Adrenal gland (tissue), 5 donors: ENCODE measurements around the gene XPR1.
"Not testable (repeated sequence)": the region's sequence is repeated elsewhere in the genome, so short reads cannot be mapped to it uniquely, and the experiment has no call there.

Source experiments
- CTCF ChIP-seq, 6 experiments: fragments of 450-650 bp in 4 of 6; fragments of 200-600 bp in 2 of 6; sonication (generic) in 1 of 6; IDR thresholded peaks; 1 replicate in 5 of 6; 2 replicates in 1 of 6; pipeline versions ENCODE4 v1.5.1 to v1.8.0; 2016 to 2021; ENCODE audit warnings: antibody characterized with exemption in 6 of 6, mild to moderate bottlenecking in 2 of 6, moderate library complexity in 1 of 6
- POLR2A ChIP-seq, 2 donors: fragments of 450-650 bp; IDR thresholded peaks; one replicate each; pipeline ENCODE4 v1.6.1; 2017; ENCODE audit warnings: antibody characterized with exemption in 2 of 2, mild to moderate bottlenecking in 2 of 2, moderate library complexity in 1 of 2
- donor health status: DM: no; HTN: no; CAD: no.

- not testable (repeated sequence) for TF ChIP-seq POLR2A, CTCF (IDR thresholded peaks at IDR 0.05)
Observed at GRCh38 chr1:180727751-180728150, 95.9 kb downstream of the XPR1 start.
